ENCODE measurements around the gene HCFC1. TPM values are rescaled to one million over a fixed set of nuclear protein-coding genes. Genes with fewer than 3 reads are reported as not detected.
A peak's percentile ranks its signal among the peaks of the same experiment; 100 is the strongest.

HCFC1 gene
- total and polyA plus RNA-seq, 2 of the 8 experiments (the other 6 are each of a cell fraction or from before 2014, with no cell fraction given): 24.9 to 117 TPM

DNA sequence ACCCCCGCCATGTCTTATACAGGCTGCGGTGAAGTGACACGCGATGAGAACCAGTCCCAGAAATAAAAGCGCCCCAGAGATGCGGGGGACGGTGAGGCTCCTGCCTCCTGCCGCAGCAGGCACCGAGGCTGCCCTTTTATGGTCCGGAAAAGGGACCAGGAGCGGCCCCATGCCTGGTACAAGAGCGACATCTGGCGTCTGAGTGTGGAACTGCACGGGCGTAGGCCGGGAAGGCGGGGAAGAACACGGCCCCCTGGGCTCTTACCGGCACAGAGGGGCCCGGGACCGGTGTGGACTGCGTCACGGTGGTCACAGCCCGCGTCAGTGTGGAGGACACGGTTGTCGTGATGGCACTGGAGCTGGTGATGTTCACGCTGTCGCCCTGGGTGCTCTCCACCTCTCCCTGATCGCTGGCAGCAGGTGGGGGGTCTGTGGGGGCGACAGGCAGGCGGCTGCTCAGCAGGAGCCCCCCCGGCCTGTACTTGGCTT is 18.2 kb downstream of the HCFC1 start (continued):
- TF ChIP-seq FOSL1 (IDR thresholded peaks at IDR 0.05; ENCODE audit: insufficient read depth, low read depth, low read length) (no peak), RNF2 (IDR thresholded peaks at IDR 0.05; ENCODE audit: borderline replicate concordance, low read depth, low read length, missing control alignments, poor library complexity, severe bottlenecking) (no peak), SRF (IDR thresholded peaks at IDR 0.05; ENCODE audit: low read depth, low read length) (peak; percentile 91), EZH2 (IDR thresholded peaks at IDR 0.05; ENCODE audit: low read depth, low read length, severe bottlenecking) (no peak), CREB1 (IDR thresholded peaks at IDR 0.05) (peak; percentile 16; the same call in 1 of the 2 replicates), TAF7 (optimal IDR thresholded peaks at IDR 0.05; ENCODE audit: borderline replicate concordance, low read depth, low read length) (no peak), EGR1 (IDR thresholded peaks at IDR 0.05; ENCODE audit: borderline replicate concordance, low read depth, low read length) (no peak), ZNF274 (IDR thresholded peaks at IDR 0.05; ENCODE audit: borderline replicate concordance, extremely low read depth, low read length) (no peak), CEBPB (IDR thresholded peaks at IDR 0.05; ENCODE audit: low read depth, low read length) (no peak), CTBP2 (IDR thresholded peaks at IDR 0.05; ENCODE audit: borderline replicate concordance, insufficient read depth, insufficient read length, low read length) (no peak), CHD1 (IDR thresholded peaks at IDR 0.05; ENCODE audit: low read depth, low read length) (no peak), SAP30 (IDR thresholded peaks at IDR 0.05; ENCODE audit: insufficient read depth, insufficient replicate concordance, low read length) (no peak), KDM5A (IDR thresholded peaks at IDR 0.05; ENCODE audit: low read length) (no peak), JUN (IDR thresholded peaks at IDR 0.05; ENCODE audit: low read depth, low read length) (no peak), POLR2A (IDR thresholded peaks at IDR 0.05; ENCODE audit: control extremely low read depth in 1 of 2, low read depth in 2 of 2, low read length in 2 of 2) (0 out of 3 replicates have a peak, but pooled peaks of 1 of the 2 experiments have one; percentile 32), JUND (IDR thresholded peaks at IDR 0.05; ENCODE audit: low read length) (no peak), CBX8 (IDR thresholded peaks at IDR 0.05; ENCODE audit: borderline replicate concordance, low read depth, low read length) (no peak), POLR2AphosphoS5 (IDR thresholded peaks at IDR 0.05; ENCODE audit: low read depth, low read length) (peak; percentile 38; the same call in 1 of the 2 replicates), SUZ12 (IDR thresholded peaks at IDR 0.05; ENCODE audit: low read length) (no peak), NANOG (IDR thresholded peaks at IDR 0.05; ENCODE audit: insufficient read depth, low read depth, low read length, poor library complexity, severe bottlenecking) (no peak), PHF8 (conservative IDR thresholded peaks at IDR 0.05; ENCODE audit: low read depth, low read length) (no peak), HDAC6 (IDR thresholded peaks at IDR 0.05; ENCODE audit: low read depth, low read length) (no peak)
- TF ChIP-seq, protein P1, sequence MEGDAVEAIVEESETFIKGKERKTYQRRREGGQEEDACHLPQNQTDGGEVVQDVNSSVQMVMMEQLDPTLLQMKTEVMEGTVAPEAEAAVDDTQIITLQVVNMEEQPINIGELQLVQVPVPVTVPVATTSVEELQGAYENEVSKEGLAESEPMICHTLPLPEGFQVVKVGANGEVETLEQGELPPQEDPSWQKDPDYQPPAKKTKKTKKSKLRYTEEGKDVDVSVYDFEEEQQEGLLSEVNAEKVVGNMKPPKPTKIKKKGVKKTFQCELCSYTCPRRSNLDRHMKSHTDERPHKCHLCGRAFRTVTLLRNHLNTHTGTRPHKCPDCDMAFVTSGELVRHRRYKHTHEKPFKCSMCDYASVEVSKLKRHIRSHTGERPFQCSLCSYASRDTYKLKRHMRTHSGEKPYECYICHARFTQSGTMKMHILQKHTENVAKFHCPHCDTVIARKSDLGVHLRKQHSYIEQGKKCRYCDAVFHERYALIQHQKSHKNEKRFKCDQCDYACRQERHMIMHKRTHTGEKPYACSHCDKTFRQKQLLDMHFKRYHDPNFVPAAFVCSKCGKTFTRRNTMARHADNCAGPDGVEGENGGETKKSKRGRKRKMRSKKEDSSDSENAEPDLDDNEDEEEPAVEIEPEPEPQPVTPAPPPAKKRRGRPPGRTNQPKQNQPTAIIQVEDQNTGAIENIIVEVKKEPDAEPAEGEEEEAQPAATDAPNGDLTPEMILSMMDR (IDR thresholded peaks at IDR 0.05; ENCODE audit: control extremely low read depth in 1 of 3, insufficient read depth in 1 of 3, low read depth in 1 of 3, low read length in 3 of 3): peak in 2 of 3 experiments; percentile 76 to 85; a peak in 3 of 4 replicates
